Stomach (tissue), 4 donors: Measurements from ENCODE around the gene PEX11B.

Experiments
- POLR2A ChIP-seq, 4 donors: fragments of 450-650 bp; IDR thresholded peaks; one replicate each; pipeline ENCODE4 v1.6.1; 2016; ENCODE audit warnings: antibody characterized with exemption in 4 of 4, control low read depth in 2 of 4, mild to moderate bottlenecking in 1 of 4, moderate library complexity in 1 of 4
- TF ChIP-seq, protein P1 (sequence below), 7 experiments: fragments of 450-650 bp in 4 of 7; fragments of 200-600 bp in 3 of 7; sonication (generic) in 3 of 7; IDR thresholded peaks; one replicate each; pipeline ENCODE4 v1.5.1; 2016 to 2019; ENCODE audit warnings: antibody characterized with exemption in 7 of 7, control low read depth in 2 of 7, mild to moderate bottlenecking in 1 of 7

GRCh38 chr1:145956361-145956760, 37.8 kb upstream of the PEX11B start:
- TF ChIP-seq POLR2A (IDR thresholded peaks at IDR 0.05), result no peak
- TF ChIP-seq, protein P1, sequence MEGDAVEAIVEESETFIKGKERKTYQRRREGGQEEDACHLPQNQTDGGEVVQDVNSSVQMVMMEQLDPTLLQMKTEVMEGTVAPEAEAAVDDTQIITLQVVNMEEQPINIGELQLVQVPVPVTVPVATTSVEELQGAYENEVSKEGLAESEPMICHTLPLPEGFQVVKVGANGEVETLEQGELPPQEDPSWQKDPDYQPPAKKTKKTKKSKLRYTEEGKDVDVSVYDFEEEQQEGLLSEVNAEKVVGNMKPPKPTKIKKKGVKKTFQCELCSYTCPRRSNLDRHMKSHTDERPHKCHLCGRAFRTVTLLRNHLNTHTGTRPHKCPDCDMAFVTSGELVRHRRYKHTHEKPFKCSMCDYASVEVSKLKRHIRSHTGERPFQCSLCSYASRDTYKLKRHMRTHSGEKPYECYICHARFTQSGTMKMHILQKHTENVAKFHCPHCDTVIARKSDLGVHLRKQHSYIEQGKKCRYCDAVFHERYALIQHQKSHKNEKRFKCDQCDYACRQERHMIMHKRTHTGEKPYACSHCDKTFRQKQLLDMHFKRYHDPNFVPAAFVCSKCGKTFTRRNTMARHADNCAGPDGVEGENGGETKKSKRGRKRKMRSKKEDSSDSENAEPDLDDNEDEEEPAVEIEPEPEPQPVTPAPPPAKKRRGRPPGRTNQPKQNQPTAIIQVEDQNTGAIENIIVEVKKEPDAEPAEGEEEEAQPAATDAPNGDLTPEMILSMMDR (IDR thresholded peaks at IDR 0.05), result no peak
